NCI-H460 (cell line): ENCODE results near the gene GOLIM4. TPM values are rescaled to one million over a fixed set of nuclear protein-coding genes. Genes with fewer than 3 reads are reported as not detected.

Source experiments
- DNase-seq: peaks from one replicate; pipeline ENCODE4 v3.0.0-alpha.2; 2016; ENCODE audit warnings: low read depth; ENCODE audit errors: extremely low read depth
- total RNA-seq: library from RNA; depleted of rRNA; stranded (reverse); fragments of >200 nt; shearing (Covaris generic); gene quantifications from 2 replicates; pipeline ENCODE4 v1.2.3, GENCODE V29; 2014

Gene GOLIM4
- total RNA-seq, 1 experiment from 2014 or later = 26.0 TPM

DNA sequence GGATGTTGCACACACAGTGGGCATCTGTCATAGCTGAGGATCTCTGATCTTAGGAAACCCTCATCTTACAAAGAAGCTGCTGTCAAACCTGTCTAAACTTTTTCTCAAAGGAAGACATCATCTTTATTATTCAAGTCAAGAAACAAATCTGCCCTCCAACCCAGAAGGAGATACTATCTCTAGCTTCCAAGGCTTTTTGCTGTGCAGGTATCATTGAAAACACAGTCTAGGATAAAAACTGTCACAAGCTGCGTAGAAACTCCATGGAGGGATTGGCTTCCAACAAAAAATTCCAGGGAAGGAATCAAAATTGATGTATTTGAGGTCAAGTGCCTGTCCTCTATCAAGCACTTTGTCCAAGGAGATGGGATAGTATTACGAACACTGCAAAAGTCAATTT lies 89.1 kb downstream of the GOLIM4 start:
- no peak for DNase-seq

DNA sequence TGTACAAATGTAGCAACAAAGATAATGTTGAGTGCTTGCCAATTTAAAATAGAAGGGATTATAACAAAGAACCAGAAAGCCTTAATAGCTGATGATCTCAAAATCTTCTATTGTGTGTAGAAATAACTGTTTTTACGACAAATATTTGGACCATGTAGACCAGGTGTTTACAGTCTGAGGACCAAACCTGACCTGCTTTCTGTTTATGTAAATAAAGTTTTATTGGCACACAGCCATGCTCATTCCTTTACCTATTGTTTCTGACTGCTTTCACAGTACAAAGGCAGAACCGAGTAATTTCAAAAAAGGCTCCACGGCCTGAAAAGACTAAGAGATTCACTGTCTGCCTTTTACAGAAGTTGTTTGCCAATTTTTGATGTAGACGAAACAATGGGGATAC lies 91.8 kb downstream of the GOLIM4 start:
- no peak for DNase-seq

DNA sequence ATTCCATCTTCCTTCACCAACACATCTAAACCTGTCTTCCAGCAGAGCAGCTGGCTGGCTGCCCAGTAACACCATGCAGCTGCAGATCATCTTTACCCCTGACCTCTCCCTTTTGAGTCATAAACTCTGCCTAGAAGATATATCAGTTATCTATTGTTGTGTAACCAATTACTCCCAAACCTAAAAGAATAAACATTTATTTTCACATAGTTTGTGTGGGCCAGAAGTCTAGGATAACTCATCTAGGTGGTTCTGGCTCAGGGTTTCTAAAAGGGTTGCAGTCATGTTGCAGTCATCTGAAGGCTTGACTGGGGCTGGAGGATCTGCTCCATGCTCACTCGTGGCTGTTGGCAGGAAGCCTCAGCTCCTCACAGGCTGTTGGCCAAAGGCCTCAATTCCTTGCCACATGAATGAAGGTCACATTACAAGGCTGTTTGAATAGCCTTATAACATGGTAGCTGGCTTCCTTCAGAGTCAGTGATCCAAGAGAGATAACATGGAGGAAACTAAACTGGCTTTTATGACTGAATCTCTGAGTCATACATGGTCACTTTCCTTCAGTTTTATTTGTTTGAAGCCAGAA lies 92.8 kb downstream of the GOLIM4 start:
- no peak for DNase-seq

DNA sequence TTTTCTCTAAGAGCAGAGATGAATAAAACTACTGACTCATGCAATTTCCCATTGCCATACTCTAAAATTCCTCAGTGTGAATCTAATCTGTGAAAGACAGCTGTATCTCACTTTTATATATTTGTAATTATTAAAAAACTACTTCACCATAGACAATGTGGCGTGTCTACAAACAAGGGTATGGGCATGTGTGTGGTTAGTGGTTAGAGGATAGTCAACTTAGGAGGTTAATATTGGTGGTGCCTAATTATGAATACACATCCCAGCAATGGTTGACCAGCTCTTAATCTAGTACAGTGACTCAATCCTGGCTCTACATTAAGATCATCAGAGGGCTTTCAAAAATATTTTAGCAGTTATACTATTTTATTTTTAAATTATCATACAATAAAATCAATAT lies 94.5 kb downstream of the GOLIM4 start:
- no peak for DNase-seq

DNA sequence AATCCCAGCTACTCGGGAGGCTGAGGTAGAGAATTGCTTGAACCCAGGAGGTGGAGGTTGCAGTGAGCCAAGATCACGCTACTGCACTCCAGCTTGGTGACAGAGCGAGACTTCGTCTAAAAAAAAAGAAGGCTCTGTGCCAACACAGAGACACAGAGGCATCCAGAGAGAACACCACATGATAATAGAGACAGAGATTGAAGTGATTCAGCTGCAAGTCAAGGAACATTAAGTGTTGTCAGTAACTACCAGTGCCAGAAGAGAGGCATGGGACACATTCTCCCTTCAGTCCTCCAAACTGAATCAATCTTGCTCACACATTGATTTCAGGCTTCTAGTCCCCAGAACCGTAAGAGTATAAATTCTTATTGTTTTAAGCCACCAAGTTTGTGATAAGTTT lies 97.5 kb downstream of the GOLIM4 start:
- DNase-seq = no peak

DNA sequence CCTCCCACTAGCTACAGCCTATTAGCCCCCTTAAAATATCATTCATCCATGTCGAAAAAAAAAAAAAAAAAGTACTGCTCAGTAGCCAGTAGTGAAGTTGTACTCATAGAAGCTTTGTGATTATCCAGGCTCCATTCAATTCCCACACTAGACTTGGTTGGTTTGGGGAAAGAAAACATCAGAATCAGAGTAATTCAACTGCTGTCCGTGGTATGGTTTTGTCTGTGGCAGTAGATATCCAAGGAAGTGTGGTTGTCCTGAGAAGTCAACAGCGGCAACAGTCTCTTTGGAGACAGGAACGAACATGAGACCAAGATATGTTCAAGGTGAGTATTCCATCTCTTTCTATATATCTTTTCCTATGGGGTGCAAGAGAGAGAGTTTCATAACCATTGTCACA lies 99.2 kb downstream of the GOLIM4 start:
- no peak for DNase-seq

DNA sequence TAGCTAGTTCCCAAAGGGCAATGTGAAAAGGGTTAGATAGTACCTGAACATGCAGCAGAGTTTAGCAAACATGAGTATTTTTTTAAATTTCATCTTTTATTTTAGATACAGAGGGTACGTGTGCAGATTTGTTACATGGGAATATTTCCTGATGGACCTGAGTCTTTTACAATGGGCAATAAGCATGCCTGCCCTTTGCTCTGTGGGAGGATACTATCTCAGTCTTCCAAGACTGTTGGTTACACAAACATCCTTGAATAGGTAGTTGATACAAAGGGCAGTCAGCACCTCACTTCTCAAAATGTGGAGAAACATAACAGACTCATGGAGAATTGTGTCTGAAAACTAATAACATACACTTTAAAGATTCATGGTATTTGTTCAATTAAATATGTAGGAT lies 103.3 kb downstream of the GOLIM4 start:
- DNase-seq = no peak

DNA sequence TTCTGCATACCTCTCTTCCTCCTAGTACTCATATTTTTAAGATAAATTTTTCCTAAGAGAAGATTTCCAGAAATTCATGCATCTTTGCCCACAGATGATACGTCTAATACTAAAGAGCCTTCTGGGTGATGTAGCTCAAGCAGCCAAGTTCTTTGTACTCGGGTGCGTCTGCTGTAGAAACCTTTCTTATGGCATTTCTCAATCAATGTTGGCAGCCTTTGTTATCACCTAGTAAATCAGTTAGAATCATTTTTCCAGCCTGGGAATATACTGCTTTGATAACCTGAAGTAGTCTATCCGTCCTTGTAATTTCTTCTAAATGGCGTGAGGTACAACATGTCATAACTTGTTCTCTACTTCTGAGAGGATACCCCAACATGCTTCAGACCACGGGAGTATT lies 104.5 kb downstream of the GOLIM4 start:
- no peak for DNase-seq

DNA sequence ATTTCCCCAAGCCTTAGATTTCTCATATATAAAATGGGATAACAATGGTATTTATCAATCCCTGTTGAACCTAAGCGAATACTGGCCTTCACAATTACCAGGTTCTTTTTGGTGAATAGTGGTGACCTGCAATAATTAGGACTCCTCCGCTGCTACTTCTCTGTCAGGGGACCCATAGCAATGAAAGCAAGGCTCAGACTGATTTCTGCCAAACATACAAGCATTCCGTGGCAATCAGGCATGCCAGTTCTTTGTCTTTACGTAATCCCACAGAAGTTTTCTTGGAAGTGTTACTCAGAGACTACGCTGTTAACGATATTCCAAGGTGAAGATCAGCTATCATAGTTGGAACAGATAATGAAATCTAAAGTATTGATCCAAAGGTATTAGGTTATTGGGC lies 105.7 kb downstream of the GOLIM4 start:
- no peak for DNase-seq

- DNase-seq = no peak
Observed at GRCh38 chr3:167989066-167989465, 106.7 kb downstream of the GOLIM4 start.

DNA sequence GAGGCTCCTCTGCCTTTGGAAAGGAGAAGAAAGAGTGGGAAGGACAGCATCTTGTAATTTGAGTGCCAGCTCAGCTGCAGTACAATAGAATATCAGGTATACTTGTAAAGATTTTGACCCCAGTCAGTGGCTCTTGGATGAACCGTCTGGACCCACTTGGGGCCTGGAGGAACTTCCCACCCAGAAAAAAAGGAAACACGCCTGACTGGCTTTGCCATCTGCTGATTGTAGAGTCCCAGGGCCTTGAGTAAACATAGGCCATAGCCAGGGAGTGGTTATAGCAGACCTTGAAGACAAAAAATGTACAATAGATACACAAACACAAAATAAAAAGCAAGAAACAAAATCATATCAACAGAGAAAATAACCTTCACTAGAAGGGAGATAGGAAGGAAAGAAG lies 112.1 kb downstream of the GOLIM4 start:
- no peak for DNase-seq

DNA sequence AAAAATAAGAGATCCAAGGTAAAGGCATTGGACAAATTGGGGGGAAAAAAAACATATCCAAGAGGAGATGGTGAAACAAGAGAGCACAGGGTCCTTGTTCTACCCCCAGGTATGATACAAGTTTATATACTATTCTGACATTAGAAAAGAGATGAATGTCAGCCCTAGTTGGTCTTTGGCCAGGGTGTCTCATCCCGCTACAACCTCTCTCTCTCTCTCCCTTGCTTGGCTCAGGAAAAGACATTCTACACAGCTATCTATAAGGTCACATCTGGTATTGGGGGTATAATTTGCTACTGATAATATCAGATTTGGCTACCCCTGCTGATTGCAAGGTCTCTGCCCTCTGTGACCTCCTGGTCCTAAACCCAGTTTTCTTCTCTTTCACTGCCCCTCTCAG lies 117.2 kb downstream of the GOLIM4 start:
- DNase-seq = no peak

DNA sequence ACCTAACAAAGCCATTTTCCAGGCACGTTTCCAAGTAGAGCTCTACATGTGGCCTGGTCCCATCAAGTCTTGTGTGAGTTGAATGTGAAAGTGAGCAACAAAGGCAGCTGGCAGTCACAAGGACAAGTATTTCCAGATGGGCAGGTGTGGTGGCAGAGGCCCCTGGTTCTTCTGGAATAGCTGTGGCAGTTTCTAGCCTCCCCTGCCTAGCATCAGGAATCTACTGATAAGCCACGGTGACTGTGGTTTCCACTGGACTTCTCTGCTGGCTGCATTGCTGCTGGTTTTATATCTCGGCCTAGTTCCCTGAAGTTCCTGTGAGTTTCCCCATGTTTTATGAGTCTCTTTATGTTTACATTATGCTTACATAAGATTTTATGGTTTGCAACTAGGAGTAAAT lies 117.7 kb downstream of the GOLIM4 start:
- no peak for DNase-seq

DNA sequence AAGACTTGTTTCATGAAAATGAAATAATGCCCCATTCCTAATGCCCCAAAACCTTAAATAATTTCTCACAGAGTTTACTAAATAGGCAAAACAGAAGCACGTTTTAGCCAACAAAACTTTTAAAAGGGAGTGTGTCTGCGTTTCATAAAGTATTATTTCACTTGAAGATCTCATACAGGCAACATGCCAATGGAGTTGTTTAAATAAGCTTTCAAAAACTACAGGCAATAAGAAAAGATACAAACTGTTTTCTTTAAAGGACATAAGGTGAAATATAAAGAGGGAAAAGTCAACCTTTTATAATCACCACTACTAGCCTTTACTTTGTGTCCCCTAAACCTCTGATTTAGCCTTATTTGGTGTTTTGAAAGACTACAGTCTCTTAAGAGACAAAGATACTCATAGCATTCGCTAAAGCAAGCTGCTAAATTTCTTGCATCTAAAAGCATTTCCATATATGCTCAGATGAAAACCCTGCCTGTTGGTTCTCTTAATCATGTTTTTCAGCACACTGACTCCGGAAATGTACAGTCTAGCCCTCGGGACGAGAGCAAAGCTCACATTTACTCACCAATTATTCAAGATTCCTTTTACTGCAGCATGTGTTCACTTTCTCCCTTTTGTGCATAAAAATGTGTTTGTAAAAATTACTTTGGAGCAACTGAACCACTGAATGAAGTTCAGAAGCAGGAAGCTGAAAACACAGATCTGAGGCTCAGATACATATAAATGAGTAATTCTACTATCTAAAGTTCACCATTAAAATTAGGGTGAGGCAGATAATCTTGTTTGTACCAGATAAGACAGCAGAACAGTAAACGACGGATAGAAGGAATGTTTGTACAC lies 119.0 kb downstream of the GOLIM4 start:
- DNase-seq = no peak

GRCh38 chr3:167973901-167974300 lies 121.8 kb downstream of the GOLIM4 start:
- no peak for DNase-seq

- no peak for DNase-seq
Observed at GRCh38 chr3:167973046-167973445, 122.7 kb downstream of the GOLIM4 start.

- DNase-seq = no peak
Observed at GRCh38 chr3:167972502-167972901, 123.2 kb downstream of the GOLIM4 start.

DNA sequence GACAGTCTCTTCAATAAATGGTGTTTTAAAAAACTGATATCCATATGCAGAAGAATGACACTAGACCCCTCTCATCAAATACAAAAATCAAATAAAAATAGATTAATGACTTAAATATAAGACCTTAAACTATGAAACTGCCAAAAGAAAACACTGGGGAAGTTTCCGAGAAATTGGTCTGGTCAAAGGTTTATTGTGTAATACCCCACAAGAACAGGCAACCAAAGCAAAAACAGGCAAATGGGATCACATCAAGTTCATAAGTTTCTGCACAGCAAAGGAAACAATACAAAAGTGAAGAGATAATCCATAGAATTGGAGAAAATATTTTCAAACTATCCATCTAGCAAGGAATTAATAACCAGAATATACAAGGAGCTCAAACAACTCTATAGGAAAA lies 126.2 kb downstream of the GOLIM4 start:
- no peak for DNase-seq

DNA sequence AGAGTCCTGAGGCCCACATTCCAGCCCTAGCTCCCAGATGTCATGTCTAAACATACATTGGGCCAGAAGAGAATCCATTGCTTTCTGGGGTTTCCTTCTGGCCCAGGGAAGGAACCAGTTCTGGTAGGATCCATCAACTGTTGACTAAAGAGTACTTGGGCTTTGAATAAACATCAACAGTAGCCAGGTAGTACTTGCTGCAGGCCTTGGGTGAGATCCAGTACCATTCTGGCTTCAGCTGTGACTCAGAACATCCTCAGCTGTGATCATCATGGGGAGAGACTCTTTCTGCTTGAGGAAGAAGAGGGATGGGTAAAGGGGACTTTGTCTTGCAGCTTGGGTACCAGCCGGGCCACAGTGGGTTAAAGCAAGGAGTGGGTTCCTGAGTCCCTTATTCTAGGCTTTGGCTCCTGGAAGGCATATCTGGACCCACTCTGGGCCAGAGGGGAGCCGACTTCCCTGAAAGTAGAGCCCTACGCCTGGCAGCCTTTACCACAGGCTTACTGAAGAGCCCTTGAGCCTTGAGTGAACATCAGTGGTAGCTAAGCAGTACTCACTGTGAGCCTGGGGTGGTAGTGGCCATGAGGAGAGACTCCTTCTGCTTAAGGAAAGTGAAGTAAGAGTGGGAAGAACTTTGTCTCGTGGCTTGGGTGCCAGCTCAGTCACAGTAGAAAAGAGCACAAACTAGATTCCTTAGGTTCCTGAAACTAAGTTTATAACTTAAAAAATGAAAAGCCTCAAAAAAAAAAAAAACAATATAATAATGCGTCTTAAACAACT lies 128.3 kb downstream of the GOLIM4 start:
- DNase-seq = no peak
